HCT116 (cell line): ENCODE measurements around the gene RCN2.

Experiments used
- EZH2 ChIP-seq: fragments of 200-600 bp; sonication (generic); IDR thresholded peaks from 2 replicates; pipeline ENCODE4 v1.6.1; 2017; ENCODE audit warnings: antibody characterized with exemption, mixed run types
- EZH2phosphoT487 ChIP-seq: fragments of 200-600 bp; IDR thresholded peaks from 2 replicates; pipeline ENCODE4 v1.6.1; 2018; ENCODE audit warnings: antibody characterized with exemption, borderline replicate concordance
- POLR2A ChIP-seq: IDR thresholded peaks from 2 replicates; pipeline ENCODE4 v1.7.0; 2011; ENCODE audit warnings: borderline replicate concordance; ENCODE audit not compliant: insufficient read depth, insufficient read length; ENCODE audit errors: extremely low read depth
- RAD21 ChIP-seq: IDR thresholded peaks from 2 replicates; pipeline ENCODE4 v1.6.1; 2012; ENCODE audit warnings: low read depth, mild to moderate bottlenecking
- ZNF274 ChIP-seq: fragments of 200-500 bp; sonication (Bioruptor generic); IDR thresholded peaks from 2 replicates; pipeline ENCODE4 v1.6.1; 2014; ENCODE audit warnings: mild to moderate bottlenecking, low read depth, low read length, inconsistent platforms
- TF ChIP-seq, protein P1 (sequence below), 3 experiments: fragments of 200-600 bp in 1 of 3; sonication (generic) in 1 of 3; IDR thresholded peaks in 2 of 3; conservative IDR thresholded peaks in 1 of 3; 2 replicates each; pipeline ENCODE4 v1.5.1; 2012 to 2017; ENCODE audit warnings: low read depth in 2 of 3, low read length in 2 of 3, antibody characterized with exemption in 1 of 3, borderline replicate concordance in 1 of 3, control low read depth in 1 of 3, mild to moderate bottlenecking in 1 of 3, mixed read lengths in 1 of 3, mixed run types in 1 of 3, moderate library complexity in 1 of 3; ENCODE audit not compliant: insufficient read depth in 1 of 3
- TF ChIP-seq, protein P2 (sequence below): IDR thresholded peaks from 2 replicates; pipeline ENCODE4 v1.6.1; 2012

GRCh38 chr15:76912430-76912829 is 19.1 kb upstream of the RCN2 start:
- no peak for TF ChIP-seq POLR2A
- no peak for TF ChIP-seq RAD21
- TF ChIP-seq, protein P1, sequence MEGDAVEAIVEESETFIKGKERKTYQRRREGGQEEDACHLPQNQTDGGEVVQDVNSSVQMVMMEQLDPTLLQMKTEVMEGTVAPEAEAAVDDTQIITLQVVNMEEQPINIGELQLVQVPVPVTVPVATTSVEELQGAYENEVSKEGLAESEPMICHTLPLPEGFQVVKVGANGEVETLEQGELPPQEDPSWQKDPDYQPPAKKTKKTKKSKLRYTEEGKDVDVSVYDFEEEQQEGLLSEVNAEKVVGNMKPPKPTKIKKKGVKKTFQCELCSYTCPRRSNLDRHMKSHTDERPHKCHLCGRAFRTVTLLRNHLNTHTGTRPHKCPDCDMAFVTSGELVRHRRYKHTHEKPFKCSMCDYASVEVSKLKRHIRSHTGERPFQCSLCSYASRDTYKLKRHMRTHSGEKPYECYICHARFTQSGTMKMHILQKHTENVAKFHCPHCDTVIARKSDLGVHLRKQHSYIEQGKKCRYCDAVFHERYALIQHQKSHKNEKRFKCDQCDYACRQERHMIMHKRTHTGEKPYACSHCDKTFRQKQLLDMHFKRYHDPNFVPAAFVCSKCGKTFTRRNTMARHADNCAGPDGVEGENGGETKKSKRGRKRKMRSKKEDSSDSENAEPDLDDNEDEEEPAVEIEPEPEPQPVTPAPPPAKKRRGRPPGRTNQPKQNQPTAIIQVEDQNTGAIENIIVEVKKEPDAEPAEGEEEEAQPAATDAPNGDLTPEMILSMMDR (IDR thresholded peaks at IDR 0.05 in 2 of 3, conservative IDR thresholded peaks at IDR 0.05 in 1 of 3; ENCODE audit: borderline replicate concordance in 1 of 3, insufficient read depth in 1 of 3, low read depth in 2 of 3, low read length in 2 of 3) = no peak
- TF ChIP-seq EZH2phosphoT487 = no peak
- TF ChIP-seq EZH2 = no peak
- TF ChIP-seq, protein P2, sequence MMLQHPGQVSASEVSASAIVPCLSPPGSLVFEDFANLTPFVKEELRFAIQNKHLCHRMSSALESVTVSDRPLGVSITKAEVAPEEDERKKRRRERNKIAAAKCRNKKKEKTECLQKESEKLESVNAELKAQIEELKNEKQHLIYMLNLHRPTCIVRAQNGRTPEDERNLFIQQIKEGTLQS = no peak
- no peak for TF ChIP-seq ZNF274
